ENCODE results near the gene FOXP1. TPM values are rescaled to one million over a fixed set of nuclear protein-coding genes. Genes with fewer than 3 reads are reported as not detected.

Gene FOXP1
- total RNA-seq, 1 experiment from 2014 or later: 75.3 TPM

DNA sequence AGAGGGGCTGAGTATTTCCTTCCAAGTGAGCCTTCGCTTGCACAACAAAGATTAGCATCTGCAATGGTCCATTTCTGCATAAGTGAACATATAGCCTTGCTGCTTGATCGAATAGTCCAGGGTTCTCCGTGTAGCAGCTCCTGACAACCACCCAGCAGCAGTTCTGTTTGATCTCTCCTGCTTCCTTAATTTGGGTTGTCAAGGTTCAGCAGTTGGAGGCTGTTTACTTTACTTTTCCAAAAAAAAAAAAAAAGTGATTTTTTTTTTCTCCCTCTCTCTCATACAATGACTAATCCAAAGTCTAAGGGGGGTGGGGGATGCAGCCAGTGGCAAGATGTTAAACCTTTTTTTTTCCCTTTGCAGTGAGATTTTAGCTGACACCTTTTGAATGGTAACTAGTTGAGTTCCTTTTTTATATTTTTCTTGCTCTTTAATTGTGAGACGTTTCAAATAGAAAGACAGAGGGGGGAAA is 3.6 kb downstream of the FOXP1 start:
- H3K9me3 Mint-ChIP-seq: no peaks in the 10 kb centered on the region
- H3K4me3 Mint-ChIP-seq: peak overlapping the region in 1 of 2 experiments; percentile 59; a peak in 3 of 5 replicates
- no peak overlapping the region for H4K5ac ChIP-seq (ENCODE audit: insufficient read length, low read depth, low read length)
- H2BK120ac ChIP-seq (ENCODE audit: low read depth, low read length, poor library complexity, severe bottlenecking): no peak overlapping the region
- no peak overlapping the region for H3K27ac ChIP-seq (ENCODE audit: insufficient read length, low read depth, low read length)
- no peaks in the 10 kb centered on the region for H3K9me3 ChIP-seq (ENCODE audit: control insufficient read depth, low read depth, low read length)
- DNase-seq: no peak
- H3K18ac ChIP-seq (ENCODE audit: insufficient read length, low read depth, low read length): no peak overlapping the region
- peaks cover 35% of the 10 kb centered on the region for H3K27me3 Mint-ChIP-seq (ENCODE audit: low read depth)
- 0 out of 2 replicates have a peak, but pooled peaks cover 2% of the 10 kb centered on the region for H3K4me1 ChIP-seq (ENCODE audit: insufficient read depth, low read length)
- H3K9ac ChIP-seq (ENCODE audit: extremely low read depth, insufficient read length, low read length): no peak overlapping the region
- H2BK15ac ChIP-seq (ENCODE audit: low read depth, low read length): no peak overlapping the region
- H4K91ac ChIP-seq (ENCODE audit: insufficient read length, low read depth, low read length): no peak overlapping the region
- no peak overlapping the region for H2AFZ ChIP-seq (ENCODE audit: low read length)
- peaks cover 9% of the 10 kb centered on the region; the same call in 1 of the 2 replicates for H3K27me3 ChIP-seq (ENCODE audit: insufficient read depth, low read length)
- H3T11ph ChIP-seq (ENCODE audit: low read length): no peak overlapping the region
- H2BK20ac ChIP-seq (ENCODE audit: low read depth, low read length, poor library complexity, severe bottlenecking): no peak overlapping the region
- H3K79me2 ChIP-seq (ENCODE audit: insufficient read depth, low read length): no peaks in the 10 kb centered on the region
- no peak overlapping the region for H3K23ac ChIP-seq (ENCODE audit: insufficient read length, low read depth, low read length)
- no peak overlapping the region for H2BK12ac ChIP-seq (ENCODE audit: insufficient read length, low read depth, low read length)
- no peak overlapping the region for H2BK5ac ChIP-seq (ENCODE audit: insufficient read length, low read length)
- no peak overlapping the region for H3K4ac ChIP-seq (ENCODE audit: low read depth, low read length)
- H4K20me1 ChIP-seq (ENCODE audit: control insufficient read depth, insufficient read depth, insufficient read length): no peaks in the 10 kb centered on the region
- H3K4me2 ChIP-seq (ENCODE audit: insufficient read depth, insufficient read length, low read length): no peak overlapping the region
- no peak overlapping the region for H3K27ac Mint-ChIP-seq
- no peak overlapping the region for H3K14ac ChIP-seq (ENCODE audit: insufficient read depth, low read length)
- H3K79me1 ChIP-seq (ENCODE audit: insufficient read depth, low read depth, low read length, poor library complexity, severe bottlenecking): no peaks in the 10 kb centered on the region
- peaks cover 0 to 7% (median 0%) of the 10 kb centered on the region in 3 experiments; a peak in 2 of 7 replicates for H3K36me3 Mint-ChIP-seq (ENCODE audit: insufficient read depth in 1 of 3, low read depth in 3 of 3)
- no peak overlapping the region for H4K8ac ChIP-seq (replicated peaks; ENCODE audit: insufficient read length, low read depth, low read length)
- peaks cover 29% of the 10 kb centered on the region for H3K23me2 ChIP-seq (ENCODE audit: insufficient read length, low read depth, low read length, poor library complexity, severe bottlenecking)
- TF ChIP-seq, protein P1, sequence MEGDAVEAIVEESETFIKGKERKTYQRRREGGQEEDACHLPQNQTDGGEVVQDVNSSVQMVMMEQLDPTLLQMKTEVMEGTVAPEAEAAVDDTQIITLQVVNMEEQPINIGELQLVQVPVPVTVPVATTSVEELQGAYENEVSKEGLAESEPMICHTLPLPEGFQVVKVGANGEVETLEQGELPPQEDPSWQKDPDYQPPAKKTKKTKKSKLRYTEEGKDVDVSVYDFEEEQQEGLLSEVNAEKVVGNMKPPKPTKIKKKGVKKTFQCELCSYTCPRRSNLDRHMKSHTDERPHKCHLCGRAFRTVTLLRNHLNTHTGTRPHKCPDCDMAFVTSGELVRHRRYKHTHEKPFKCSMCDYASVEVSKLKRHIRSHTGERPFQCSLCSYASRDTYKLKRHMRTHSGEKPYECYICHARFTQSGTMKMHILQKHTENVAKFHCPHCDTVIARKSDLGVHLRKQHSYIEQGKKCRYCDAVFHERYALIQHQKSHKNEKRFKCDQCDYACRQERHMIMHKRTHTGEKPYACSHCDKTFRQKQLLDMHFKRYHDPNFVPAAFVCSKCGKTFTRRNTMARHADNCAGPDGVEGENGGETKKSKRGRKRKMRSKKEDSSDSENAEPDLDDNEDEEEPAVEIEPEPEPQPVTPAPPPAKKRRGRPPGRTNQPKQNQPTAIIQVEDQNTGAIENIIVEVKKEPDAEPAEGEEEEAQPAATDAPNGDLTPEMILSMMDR (conservative IDR thresholded peaks at IDR 0.05): no peak
- no peak overlapping the region for H3K56ac ChIP-seq (ENCODE audit: insufficient read length, low read depth, low read length)
- no peak overlapping the region for H2AK5ac ChIP-seq (ENCODE audit: insufficient read length, low read length)
- H3K4me1 Mint-ChIP-seq: peaks cover 19 to 20% of the 10 kb centered on the region in 2 experiments
- WGBS (ENCODE audit: extremely low coverage, insufficient read length, low lambda C conversion rate): no CpG with 5 or more reads among the region's 4 CpGs

Measured in H9 (cell line).